GM21526 (cell line): ENCODE data around the gene RNF10.

Experiments
- ATAC-seq: cut with Tn5 transposase; IDR thresholded peaks from one replicate; pipeline ENCODE4 v1.9.1; 2021; ENCODE audit warnings: moderate library complexity; ENCODE audit not compliant: unreplicated experiment, low FRiP score

Gene RNF10

GRCh38 chr12:120573560-120573959, 39.4 kb downstream of the RNF10 start:
- no peak for ATAC-seq

GRCh38 chr12:120574106-120574505, 40.0 kb downstream of the RNF10 start:
- no peak for ATAC-seq

DNA sequence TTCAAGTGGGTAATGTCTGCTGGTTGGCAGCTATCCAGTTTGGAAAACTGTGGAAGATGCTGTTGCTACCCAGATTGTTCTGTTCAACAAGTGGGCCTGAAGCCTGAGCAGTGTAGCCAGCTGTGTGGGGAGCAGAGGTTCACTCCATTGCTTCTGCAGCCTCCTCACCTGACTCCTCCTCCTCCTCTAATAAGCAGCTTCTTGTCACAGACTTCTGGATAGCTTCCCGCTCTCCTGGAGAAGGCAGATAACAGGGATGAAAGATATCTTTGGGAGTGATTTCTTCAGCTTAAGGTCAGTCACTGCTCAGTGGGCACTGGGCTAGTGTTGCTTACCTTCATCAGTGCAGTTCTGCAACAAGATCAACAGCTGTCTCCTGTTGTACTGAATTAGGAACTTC, 45.0 kb downstream of the RNF10 start:
- ATAC-seq = no peak

DNA sequence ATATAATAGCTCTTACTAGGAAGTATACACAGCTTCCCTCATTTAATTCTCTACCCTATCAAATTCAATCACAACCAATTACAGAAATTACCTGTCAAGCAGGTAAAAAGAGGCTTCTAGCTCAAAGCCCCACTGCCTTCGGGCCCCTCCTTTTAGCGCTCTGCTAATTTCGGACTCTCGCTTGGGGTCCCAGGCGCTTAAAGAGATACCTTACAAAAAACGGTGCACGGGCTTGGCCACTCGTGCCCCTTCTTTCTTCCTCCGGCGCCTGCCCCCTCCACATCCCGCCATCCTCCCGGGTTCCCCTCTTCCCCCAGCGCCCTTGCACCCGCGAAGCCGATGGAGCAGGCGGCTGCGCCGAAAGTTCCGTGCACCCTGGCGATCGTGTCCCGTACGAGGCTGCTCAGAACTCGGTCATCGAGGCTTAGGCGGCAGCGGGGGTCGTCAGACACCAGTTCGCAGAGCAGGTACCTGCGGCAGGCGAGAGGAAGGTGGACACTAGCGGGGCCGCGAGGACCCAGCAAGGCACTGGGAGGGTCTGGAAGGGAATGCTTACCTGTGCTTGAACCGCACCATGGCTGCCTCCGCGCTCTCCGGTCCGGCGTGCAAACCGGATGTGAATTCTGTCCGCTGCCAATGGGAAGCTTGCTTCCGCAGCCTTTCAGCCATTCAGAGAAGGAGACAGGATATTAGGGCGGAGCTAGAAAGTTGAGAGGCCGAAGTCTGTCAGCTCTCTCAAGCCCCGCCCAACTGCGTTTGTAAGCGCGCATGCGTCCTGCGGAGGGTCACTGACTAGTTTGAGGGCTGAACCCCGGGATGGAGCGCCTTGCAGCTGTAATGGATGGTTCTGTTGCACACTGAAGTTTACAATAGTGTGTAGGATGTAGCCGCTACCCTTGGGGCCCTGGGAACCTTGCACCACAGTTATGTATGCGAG, 46.9 kb downstream of the RNF10 start, which contains the start of gene POP5:
Gene POP5 (minus strand): TSS at position 616 of the 937 bp plus-strand sequence. CDS start 40 bp downstream, at position 576.
- ATAC-seq = peak; percentile 84

GRCh38 chr12:120581998-120582397, 47.8 kb downstream of the RNF10 start:
- no peak for ATAC-seq

DNA sequence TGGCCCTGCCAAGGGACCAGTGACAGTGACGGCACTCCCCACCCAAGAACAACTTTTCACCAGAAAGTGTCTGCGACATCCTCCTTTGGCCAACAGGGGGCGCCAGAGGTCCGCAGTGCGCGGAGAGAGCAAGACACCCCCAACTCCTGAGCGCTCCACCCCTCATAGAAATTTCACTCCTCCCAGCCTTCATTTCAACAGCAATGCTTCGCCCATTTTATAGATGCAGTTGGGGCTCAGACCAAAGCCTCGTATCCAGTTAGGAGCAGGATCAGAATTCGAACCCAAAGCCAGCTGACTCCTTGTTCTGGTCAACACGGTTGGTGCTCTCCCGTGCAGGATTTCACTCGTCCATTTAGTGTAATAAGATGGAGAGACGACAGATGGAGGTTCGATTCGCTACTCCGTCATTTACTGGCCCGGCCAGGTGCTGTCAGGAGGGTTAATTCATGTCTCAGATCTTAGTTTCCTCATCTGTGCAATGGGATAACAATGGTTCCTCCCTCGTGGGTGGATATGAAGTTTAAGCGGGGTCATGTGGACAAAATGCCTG, 49.4 kb downstream of the RNF10 start:
- no peak for ATAC-seq

DNA sequence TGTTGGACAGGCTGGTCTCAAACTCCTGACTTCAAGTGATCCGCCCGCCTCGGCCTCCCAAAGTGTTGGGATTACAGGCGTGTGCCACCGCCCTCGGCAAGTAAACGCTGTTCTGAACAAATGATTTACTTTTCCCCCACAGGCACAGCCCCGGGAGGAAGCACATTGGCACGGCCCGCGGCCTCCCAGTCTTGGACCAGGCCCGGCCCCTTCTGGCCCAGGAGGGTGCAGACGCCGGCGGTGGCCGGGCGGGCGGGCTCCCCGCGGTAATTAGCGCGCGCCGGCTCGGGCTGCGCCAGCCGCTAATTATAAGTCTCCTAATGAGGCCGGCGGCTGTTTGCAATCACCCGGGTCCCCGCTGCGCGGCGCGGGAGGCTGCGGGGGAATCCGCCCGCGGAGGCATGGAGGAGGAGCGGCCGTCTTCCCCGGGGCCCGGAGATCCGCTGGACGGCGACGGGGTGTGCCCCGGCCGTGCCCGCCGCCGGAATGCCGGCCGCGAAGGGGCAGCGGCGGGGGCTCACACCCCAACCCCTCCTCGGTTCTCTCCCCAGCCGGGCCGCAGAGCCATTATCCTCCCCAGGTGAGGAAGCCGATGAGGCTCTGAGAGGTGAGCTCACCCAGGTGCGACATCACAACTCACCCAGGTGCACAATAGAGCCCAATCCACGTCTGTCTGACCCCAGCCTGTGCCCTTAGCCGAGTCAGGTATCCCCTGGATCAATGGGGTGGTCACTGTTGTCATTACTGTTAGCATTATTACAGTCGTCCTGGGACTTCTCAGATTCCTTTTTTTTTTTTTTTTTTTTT, 50.4 kb downstream of the RNF10 start:
- no peak for ATAC-seq

DNA sequence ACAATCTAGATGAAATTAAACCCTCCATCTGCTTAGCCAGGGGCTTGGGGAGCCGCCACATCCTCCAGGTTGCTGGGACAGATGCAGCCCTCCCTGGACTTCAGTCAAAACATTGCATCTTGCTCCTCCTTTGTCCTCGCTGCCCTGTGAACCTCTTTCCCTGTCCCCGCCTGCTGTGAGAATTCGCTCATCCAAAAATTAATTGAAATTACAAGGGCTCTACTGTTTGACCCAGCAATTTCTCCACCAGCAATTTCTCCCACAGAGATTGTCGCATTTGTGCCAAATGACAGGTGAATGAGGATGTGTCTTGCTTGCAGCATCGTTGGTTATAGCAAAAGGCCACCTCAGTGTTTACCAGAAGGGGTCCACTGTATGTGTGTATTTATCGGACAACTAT, 52.0 kb downstream of the RNF10 start:
- no peak for ATAC-seq

DNA sequence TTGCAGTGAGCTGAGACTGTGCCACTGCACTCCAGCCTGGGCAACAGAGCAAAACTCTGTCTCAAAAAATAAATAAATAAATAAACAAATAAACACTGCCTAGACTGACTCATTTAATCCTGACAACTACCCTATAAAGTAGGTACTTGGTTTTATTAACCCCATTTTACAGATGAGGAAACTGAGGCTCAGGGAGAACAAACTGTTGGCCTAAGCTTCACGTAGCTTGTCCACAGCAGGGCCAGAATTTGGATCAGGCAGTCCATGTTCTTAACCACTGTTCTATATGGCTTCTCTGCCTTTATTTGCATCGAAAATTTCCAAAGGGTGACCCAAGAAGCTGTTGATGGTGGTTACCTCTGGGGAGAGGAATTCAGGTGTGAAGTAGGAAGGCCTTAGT, 52.7 kb downstream of the RNF10 start:
- no peak for ATAC-seq

DNA sequence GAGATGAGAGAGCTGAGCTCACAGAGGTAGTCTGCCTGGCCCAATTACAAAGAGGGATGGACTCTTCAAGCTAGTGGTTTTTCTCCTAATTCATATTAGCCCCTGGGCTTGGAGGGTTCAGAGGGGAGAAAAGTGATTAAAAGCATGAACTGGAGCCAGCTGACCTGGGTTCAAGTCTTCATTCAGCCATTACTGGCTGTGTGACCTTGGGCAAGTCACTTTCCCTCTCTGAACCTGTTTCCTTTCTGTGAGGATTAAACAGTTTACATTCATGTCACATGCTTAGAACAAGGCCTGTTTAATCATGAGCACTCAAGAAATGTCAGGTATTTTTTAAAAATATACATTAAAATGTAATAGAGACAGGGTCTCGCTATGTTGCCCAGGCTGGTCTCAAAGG, 54.2 kb downstream of the RNF10 start:
- no peak for ATAC-seq

- no peak for ATAC-seq
Observed at GRCh38 chr12:120588948-120589930, 55.1 kb downstream of the RNF10 start.

GRCh38 chr12:120590741-120591407, 56.7 kb downstream of the RNF10 start:
- no peak for ATAC-seq

GRCh38 chr12:120592121-120593049, 58.2 kb downstream of the RNF10 start:
- ATAC-seq = no peak

- no peak for ATAC-seq
Observed at GRCh38 chr12:120596901-120597300, 62.7 kb downstream of the RNF10 start.

DNA sequence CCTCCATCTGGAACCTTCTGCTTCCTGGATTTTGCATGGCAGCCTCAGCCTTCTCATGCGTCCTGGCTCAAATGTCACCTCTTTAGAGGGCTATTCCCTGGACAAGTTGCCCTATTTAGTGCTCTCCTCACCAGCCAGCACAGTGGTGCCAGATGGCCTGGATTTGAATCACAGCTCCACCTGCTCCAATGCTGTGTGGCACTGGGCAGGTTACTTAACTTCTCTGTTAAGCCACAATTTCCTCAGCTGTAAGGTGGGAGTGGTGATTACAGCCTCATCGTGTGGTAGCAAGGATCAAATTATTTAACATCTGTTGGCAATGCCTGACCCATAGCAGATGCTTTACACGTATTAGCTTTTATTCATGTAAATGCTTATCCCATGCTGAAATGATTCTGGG, 63.7 kb downstream of the RNF10 start:
- ATAC-seq = no peak

DNA sequence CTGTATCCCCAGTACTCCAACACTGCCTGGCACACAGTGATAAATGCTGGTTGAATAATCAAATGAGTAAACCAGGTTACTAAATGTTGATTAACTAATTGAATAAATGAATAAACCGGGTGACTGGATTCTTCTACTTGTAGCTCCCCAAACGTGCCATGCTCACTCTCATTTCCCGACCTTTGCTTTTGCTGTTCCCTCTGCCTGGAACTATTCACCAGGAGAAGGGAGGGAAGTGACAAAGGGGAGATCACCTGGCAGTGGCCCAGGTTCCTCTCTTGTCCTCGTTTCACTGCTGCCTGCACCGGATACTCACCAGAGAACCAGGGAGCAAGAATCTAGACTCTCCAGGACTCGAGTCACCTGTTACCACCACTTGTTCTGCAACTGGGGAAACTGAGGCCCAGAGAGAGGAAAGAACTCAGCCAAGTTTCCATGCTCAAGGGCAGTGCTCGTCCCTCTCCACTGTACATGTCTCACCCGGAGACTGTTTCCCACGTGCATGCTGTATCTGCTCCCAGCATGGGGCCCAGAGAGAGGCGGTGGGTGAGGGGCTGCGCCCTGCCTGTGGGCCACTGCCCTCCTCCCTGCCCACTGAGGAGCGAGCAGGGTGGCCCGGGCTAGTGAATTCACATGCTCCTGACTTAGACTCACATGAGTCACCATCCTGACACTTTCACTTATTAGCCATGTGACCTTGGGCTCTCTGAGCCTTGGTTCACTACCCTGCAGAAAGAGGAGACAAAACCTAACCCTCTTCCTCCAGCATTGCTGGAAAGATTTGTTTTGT, 64.7 kb downstream of the RNF10 start:
- no peak for ATAC-seq

DNA sequence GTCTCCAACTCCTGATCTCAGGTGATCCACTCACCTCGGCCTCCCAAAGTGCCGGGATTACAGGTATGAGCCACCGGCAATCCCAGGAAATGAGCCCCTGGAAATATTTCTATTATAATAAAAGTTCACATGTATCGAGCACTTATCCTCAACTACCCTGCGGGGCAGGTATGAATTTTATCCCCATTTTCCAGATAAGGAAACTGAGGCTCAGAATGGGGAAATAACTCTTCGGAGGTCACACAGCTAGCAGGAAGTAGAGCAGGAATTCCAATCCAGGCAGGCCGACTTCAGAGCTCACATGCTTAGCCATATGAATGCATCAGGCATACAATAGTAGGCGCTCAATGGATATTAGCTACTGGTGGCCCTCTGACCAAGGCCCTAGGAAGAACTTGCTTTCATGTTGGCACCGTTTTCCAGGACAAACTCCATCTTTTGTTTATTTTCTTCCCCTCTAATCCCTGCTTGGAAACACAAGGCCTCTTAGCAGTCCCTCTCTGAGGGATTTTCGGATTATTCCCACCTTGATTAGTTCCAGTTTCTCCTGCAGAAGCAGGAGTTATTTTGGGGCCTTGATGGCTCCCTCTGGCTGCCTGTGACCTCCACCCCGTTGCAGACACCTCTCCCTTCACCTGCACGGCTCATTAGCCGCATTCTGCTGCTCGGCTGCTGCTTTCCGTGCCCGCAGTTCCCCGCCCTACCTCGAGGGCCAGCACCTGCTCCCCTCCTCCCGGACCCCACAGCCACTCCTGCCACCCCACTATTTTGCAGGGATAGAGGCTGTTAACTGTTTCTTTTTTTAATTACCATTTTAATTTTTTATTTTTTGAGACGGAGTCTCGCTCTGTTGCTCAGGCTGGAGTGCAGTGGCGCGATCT, 65.8 kb downstream of the RNF10 start:
- ATAC-seq = no peak
